ENCODE results near the gene TBC1D23. TPM values are rescaled to one million over a fixed set of nuclear protein-coding genes. Genes with fewer than 3 reads are reported as not detected.
"Not testable (repeated sequence)": the region's sequence is repeated elsewhere in the genome, so short reads cannot be mapped to it uniquely, and the experiment has no call there.

Gene TBC1D23
- total RNA-seq, 1 donor from 2014 or later: 56.9 TPM

DNA sequence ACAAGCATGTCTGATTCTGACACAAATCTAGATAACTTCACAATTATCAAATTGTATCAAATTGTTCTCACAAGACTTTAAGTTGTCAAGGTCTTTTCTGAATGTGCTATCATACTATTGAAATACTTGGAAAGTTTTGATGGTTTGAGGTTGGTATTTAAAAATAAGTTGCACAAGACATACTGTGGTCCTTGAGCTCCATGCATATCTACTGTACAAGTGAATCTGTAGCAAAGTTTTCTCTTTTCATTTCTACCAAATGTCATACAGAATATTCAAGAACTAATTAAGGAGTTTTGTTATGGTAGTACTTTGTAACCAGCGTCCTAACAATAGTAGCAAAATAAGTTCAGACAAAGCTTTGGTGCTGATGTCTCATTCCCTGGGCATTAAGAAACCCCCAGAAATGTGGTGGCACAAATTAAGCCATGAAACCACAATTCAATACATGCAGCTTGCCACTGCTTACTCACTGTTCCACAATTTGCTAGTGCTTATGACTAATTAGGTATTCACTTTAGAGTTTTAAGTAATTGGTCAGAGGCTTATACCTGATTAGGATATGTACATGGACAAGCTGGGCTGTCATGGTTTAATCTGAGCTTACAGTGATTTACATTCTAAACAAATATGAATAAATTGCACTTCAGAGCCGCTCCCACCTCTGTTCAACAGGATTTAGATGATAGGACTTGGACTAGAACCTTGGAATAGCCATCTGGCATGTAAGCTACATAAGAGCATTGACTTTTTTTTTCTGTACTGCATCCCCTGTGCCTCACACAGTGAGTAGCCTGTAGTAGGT lies 8.8 kb downstream of the TBC1D23 start:
- Histone ChIP-seq H3K4me1 (peaks cover 2 to 13% of the 10 kb centered on the region in 2 donors), H3K4me3 (no peak overlapping the region), H3K27ac (no peak overlapping the region), H3K36me3 (no peaks in the 10 kb centered on the region), H3K27me3 (no peaks in the 10 kb centered on the region), H3K9me3 (no peaks in the 10 kb centered on the region)
- DNase-seq (ENCODE audit: low spot score in 2 of 2): no peak
- TF ChIP-seq, protein P1, sequence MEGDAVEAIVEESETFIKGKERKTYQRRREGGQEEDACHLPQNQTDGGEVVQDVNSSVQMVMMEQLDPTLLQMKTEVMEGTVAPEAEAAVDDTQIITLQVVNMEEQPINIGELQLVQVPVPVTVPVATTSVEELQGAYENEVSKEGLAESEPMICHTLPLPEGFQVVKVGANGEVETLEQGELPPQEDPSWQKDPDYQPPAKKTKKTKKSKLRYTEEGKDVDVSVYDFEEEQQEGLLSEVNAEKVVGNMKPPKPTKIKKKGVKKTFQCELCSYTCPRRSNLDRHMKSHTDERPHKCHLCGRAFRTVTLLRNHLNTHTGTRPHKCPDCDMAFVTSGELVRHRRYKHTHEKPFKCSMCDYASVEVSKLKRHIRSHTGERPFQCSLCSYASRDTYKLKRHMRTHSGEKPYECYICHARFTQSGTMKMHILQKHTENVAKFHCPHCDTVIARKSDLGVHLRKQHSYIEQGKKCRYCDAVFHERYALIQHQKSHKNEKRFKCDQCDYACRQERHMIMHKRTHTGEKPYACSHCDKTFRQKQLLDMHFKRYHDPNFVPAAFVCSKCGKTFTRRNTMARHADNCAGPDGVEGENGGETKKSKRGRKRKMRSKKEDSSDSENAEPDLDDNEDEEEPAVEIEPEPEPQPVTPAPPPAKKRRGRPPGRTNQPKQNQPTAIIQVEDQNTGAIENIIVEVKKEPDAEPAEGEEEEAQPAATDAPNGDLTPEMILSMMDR (IDR thresholded peaks at IDR 0.05): no peak
- intact Hi-C loops (cut with DNase I): no loop called here

DNA sequence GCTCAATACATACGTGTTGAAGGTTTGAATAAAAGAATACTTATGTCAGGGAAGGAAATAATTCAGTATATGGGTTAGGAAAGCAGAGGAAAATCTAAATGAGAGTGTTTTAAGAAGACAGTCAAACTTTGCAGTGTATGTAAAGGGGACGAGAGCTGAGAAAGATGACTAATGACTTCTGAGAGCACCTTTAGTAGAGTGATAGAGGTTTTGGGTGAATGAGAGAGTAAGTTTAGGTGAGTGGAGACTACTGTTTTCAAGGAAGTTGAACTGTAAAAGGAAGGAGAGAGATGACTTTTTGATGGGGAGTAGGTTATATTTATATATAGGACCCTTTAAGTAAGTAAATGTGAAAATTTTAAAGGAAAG lies 9.4 kb downstream of the TBC1D23 start:
- H3K36me3 ChIP-seq: no peaks in the 10 kb centered on the region
- H3K4me1 ChIP-seq: peaks cover 2 to 13% of the 10 kb centered on the region in 2 donors
- H3K27ac ChIP-seq: no peak overlapping the region
- TF ChIP-seq, protein P1 (IDR thresholded peaks at IDR 0.05): no peak
- no peak overlapping the region for H3K4me3 ChIP-seq
- no peaks in the 10 kb centered on the region for H3K27me3 ChIP-seq
- DNase-seq (ENCODE audit: low spot score in 2 of 2): no peak
- intact Hi-C loops (cut with DNase I): no loop called here
- H3K9me3 ChIP-seq: no peaks in the 10 kb centered on the region

DNA sequence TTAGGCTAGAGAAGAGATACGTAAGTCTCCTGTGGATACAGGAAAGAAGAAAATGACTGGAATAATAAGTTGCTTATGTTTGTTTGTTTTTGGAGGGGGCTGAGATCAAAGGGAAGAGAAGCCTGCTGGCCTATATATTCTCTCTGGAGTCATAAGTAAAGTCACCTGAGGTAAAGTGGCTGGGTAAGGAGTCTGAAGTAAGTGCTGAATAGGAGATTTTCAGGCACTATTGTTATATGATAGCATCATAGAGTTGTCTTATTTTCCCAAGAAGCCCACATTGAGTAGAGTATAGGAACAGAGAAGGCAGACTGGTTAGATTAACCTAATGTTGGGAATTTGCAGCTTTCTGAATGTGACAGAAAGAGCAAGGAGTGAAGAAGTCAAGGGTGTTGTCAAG lies 10.7 kb downstream of the TBC1D23 start:
- TF ChIP-seq, protein P1 (IDR thresholded peaks at IDR 0.05): no peak
- Histone ChIP-seq H3K27me3 (no peaks in the 10 kb centered on the region), H3K36me3 (no peaks in the 10 kb centered on the region), H3K4me3 (no peak overlapping the region), H3K27ac (no peak overlapping the region), H3K4me1 (peaks cover under 1 to 8% of the 10 kb centered on the region in 2 donors), H3K9me3 (no peaks in the 10 kb centered on the region)
- intact Hi-C loops (cut with DNase I): no loop called here
- DNase-seq (ENCODE audit: low spot score in 2 of 2): no peak

DNA sequence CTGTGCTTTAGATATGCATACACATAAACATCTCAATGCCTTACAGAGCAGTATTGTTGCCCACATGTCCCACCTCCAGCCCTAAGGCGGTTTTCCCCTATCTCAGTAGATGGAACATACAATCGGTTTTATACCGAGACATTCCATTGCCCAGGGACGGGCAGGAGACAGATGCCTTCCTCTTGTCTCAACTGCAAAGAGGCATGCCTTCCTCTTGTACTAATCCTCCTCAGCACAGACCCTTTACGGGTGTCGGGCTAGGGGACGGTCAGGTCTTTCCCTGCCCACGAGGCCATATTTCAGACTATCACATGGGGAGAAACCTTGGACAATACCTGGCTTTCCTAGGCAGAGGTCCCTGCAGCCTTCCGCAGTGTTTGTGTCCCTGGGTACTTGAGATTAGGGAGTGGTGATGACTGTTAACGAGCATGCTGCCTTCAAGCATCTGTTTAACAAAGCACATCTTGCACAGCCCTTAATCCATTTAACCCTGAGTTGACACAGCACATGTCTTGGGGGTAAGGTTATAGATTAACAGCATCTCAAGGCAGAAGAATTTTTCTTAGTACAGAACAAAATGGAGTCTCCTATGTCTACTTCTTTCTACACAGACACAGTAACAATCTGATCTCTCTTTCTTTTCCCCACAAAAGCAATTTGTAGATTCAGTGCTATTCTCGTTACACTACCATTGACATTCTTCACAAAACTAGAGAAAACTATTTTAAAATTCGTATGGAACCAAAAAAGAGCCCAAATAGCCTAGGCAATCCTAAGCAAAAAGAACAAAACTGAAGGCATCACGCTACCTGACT lies 12.2 kb downstream of the TBC1D23 start:
- DNase-seq (ENCODE audit: low spot score in 2 of 2); intact Hi-C loops (cut with DNase I); H3K36me3 ChIP-seq; H3K4me1 ChIP-seq; H3K9me3 ChIP-seq; H3K4me3 ChIP-seq; H3K27ac ChIP-seq; H3K27me3 ChIP-seq: not testable (repeated sequence)

DNA sequence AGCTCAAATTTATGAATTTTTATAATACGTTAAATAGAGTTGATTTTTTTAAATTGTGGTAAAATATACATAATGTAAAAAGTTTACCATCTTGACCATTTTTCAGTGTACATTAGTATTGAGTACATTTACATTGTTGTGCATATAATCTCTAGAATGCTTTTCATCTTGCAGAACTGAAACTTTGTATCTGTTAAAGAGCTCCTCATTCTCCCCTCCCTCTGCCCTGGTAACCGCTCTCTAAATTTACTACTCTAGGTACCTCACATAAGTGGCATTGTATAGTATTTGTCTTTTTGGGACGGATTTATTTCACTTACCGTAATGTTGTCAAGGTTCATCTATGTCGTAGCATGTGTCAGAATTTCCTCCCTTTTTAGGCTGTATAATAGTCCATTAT lies 13.6 kb downstream of the TBC1D23 start:
- DNase-seq (ENCODE audit: low spot score in 2 of 2): no peak

More for the DNA sequence above, 13.6 kb downstream of the TBC1D23 start:
- no peaks in the 10 kb centered on the region for H3K9me3 ChIP-seq
- no peaks in the 10 kb centered on the region for H3K36me3 ChIP-seq
- intact Hi-C loops (cut with DNase I): no loop called here
- H3K27ac ChIP-seq: no peak overlapping the region
- H3K27me3 ChIP-seq: no peaks in the 10 kb centered on the region
- H3K4me3 ChIP-seq: no peak overlapping the region
- TF ChIP-seq, protein P1 (IDR thresholded peaks at IDR 0.05): no peak
- H3K4me1 ChIP-seq: peaks cover 0 to 4% of the 10 kb centered on the region in 2 donors

Measured in ascending aorta (tissue), 2 donors.